ENCODE measurements around the gene TRPM2. TPM values are rescaled to one million over a fixed set of nuclear protein-coding genes. Genes with fewer than 3 reads are reported as not detected.

The TRPM2 gene
- total and polyA plus RNA-seq, 2 of the 13 experiments (the other 11 are each of a cell fraction or from before 2014, with no cell fraction given), result 0.07 to 0.20 TPM

DNA sequence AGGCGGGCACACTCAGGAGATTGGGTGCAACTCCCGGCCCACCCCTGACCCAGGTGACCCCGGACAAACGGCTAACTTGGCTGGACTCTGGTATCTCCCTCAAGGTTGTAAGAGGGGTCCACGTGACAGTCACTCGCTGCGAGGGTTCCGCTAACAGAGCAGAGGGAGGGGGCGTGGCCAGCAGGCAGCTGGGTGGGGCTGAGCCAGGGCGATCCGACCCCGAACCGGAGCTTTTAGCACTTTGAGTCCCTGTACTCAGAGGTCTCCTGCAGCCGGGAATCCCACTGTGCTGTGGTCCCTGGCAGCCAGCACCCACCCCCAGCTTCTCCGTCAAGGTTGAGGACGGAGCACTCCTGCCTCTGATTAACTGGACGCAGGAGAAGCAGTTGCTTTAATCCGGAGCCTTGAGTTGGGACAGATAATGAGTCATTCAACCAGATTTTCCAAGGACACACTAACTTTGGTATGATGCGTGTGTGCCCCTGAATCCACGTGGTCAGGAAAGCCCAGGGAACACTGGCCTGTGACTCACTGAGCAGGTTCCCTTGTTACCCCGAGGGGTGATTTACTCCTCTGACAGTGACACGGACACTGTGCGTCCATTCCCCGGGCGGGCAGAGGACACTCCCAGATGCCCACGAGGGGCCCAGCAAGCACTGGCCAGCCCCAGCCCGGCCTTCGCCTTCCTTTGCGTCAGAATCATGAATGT, 16.8 kb downstream of the TRPM2 start (continued):
- TF ChIP-seq, protein P1, sequence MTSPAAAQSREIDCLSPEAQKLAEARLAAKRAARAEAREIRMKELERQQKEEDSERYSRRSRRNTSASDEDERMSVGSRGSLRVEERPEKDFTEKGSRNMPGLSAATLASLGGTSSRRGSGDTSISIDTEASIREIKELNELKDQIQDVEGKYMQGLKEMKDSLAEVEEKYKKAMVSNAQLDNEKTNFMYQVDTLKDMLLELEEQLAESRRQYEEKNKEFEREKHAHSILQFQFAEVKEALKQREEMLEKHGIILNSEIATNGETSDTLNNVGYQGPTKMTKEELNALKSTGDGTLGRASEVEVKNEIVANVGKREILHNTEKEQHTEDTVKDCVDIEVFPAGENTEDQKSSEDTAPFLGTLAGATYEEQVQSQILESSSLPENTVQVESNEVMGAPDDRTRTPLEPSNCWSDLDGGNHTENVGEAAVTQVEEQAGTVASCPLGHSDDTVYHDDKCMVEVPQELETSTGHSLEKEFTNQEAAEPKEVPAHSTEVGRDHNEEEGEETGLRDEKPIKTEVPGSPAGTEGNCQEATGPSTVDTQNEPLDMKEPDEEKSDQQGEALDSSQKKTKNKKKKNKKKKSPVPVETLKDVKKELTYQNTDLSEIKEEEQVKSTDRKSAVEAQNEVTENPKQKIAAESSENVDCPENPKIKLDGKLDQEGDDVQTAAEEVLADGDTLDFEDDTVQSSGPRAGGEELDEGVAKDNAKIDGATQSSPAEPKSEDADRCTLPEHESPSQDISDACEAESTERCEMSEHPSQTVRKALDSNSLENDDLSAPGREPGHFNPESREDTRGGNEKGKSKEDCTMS (CRISPR knock-in tag; conservative IDR thresholded peaks at IDR 0.05), result no peak
- TF ChIP-seq ZNF850 (CRISPR knock-in tag; conservative IDR thresholded peaks at IDR 0.05) (0 out of 2 replicates have a peak, but pooled peaks have one; percentile 67), YEATS4 (CRISPR knock-in tag; IDR thresholded peaks at IDR 0.05; ENCODE audit: borderline replicate concordance) (peak; percentile 50; the same call in 1 of the 2 replicates), MEF2D (CRISPR knock-in tag; IDR thresholded peaks at IDR 0.05) (peak; percentile 43), ZNF136 (CRISPR knock-in tag; IDR thresholded peaks at IDR 0.05; ENCODE audit: low read depth) (peak; percentile 43; the same call in 1 of the 2 replicates), ZSCAN30 (CRISPR knock-in tag; IDR thresholded peaks at IDR 0.05) (no peak), POGZ (CRISPR knock-in tag; IDR thresholded peaks at IDR 0.05) (no peak), ZBTB7B (CRISPR knock-in tag; IDR thresholded peaks at IDR 0.05) (no peak), ZNF441 (CRISPR knock-in tag; IDR thresholded peaks at IDR 0.05; ENCODE audit: borderline replicate concordance) (peak; percentile 20; the same call in 1 of the 2 replicates), PHF8 (CRISPR knock-in tag; IDR thresholded peaks at IDR 0.05) (no peak), IRF2 (CRISPR knock-in tag; IDR thresholded peaks at IDR 0.05) (0 out of 2 replicates have a peak, but pooled peaks have one; percentile 31), YEATS2 (CRISPR knock-in tag; IDR thresholded peaks at IDR 0.05; ENCODE audit: borderline replicate concordance) (no peak), MAFF (IDR thresholded peaks at IDR 0.05; ENCODE audit: low read depth, low read length) (no peak), ZNF766 (CRISPR knock-in tag; IDR thresholded peaks at IDR 0.05; ENCODE audit: borderline replicate concordance) (0 out of 2 replicates have a peak, but pooled peaks have one; percentile 53)
- TF ChIP-seq, protein P2, sequence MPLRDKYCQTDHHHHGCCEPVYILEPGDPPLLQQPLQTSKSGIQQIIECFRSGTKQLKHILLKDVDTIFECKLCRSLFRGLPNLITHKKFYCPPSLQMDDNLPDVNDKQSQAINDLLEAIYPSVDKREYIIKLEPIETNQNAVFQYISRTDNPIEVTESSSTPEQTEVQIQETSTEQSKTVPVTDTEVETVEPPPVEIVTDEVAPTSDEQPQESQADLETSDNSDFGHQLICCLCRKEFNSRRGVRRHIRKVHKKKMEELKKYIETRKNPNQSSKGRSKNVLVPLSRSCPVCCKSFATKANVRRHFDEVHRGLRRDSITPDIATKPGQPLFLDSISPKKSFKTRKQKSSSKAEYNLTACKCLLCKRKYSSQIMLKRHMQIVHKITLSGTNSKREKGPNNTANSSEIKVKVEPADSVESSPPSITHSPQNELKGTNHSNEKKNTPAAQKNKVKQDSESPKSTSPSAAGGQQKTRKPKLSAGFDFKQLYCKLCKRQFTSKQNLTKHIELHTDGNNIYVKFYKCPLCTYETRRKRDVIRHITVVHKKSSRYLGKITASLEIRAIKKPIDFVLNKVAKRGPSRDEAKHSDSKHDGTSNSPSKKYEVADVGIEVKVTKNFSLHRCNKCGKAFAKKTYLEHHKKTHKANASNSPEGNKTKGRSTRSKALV (CRISPR knock-in tag; IDR thresholded peaks at IDR 0.05), result no peak
- TF ChIP-seq, protein P3, sequence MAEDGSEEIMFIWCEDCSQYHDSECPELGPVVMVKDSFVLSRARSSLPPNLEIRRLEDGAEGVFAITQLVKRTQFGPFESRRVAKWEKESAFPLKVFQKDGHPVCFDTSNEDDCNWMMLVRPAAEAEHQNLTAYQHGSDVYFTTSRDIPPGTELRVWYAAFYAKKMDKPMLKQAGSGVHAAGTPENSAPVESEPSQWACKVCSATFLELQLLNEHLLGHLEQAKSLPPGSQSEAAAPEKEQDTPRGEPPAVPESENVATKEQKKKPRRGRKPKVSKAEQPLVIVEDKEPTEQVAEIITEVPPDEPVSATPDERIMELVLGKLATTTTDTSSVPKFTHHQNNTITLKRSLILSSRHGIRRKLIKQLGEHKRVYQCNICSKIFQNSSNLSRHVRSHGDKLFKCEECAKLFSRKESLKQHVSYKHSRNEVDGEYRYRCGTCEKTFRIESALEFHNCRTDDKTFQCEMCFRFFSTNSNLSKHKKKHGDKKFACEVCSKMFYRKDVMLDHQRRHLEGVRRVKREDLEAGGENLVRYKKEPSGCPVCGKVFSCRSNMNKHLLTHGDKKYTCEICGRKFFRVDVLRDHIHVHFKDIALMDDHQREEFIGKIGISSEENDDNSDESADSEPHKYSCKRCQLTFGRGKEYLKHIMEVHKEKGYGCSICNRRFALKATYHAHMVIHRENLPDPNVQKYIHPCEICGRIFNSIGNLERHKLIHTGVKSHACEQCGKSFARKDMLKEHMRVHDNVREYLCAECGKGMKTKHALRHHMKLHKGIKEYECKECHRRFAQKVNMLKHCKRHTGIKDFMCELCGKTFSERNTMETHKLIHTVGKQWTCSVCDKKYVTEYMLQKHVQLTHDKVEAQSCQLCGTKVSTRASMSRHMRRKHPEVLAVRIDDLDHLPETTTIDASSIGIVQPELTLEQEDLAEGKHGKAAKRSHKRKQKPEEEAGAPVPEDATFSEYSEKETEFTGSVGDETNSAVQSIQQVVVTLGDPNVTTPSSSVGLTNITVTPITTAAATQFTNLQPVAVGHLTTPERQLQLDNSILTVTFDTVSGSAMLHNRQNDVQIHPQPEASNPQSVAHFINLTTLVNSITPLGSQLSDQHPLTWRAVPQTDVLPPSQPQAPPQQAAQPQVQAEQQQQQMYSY (CRISPR knock-in tag; IDR thresholded peaks at IDR 0.05), result no peak; the same call in 1 of the 2 replicates
- TF ChIP-seq, protein P4, sequence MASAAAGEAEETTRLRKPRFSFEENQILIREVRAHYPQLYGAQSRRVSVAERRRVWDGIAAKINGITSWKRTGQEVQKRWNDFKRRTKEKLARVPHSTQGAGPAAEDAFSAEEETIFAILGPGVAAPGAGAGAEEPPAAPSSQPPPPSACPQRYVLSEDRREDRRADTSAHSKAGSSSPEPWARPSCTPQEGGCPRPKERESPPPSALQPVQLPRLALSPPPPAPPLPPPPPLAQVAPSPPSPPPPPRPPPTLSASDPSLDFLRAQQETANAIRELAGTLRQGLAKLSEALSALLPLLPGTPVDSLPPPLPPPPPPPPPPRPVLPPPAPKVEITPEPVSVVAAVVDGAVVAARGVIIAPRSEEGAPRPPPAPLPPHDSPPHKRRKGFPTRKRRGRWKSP (CRISPR knock-in tag; IDR thresholded peaks at IDR 0.05), result no peak
- TF ChIP-seq, protein P5, sequence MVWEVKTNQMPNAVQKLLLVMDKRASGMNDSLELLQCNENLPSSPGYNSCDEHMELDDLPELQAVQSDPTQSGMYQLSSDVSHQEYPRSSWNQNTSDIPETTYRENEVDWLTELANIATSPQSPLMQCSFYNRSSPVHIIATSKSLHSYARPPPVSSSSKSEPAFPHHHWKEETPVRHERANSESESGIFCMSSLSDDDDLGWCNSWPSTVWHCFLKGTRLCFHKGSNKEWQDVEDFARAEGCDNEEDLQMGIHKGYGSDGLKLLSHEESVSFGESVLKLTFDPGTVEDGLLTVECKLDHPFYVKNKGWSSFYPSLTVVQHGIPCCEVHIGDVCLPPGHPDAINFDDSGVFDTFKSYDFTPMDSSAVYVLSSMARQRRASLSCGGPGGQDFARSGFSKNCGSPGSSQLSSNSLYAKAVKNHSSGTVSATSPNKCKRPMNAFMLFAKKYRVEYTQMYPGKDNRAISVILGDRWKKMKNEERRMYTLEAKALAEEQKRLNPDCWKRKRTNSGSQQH (CRISPR knock-in tag; IDR thresholded peaks at IDR 0.05; ENCODE audit: low read depth), result 0 out of 2 replicates have a peak, but pooled peaks have one; percentile 20

Measured in HepG2 (cell line).